PC-9 (cell line): ENCODE results near the gene MGAT1.

Experiments used
- EZH2 ChIP-seq: fragments of 200-600 bp; sonication (generic); IDR thresholded peaks from 2 replicates; pipeline ENCODE4 v1.8.0; 2017; ENCODE audit warnings: antibody characterized with exemption, low read depth
- TF ChIP-seq, protein P1 (sequence below): fragments of 200-600 bp; sonication (generic); conservative IDR thresholded peaks from 2 replicates; pipeline ENCODE4 v1.6.1; 2017; ENCODE audit warnings: mixed run types, antibody characterized with exemption, mild to moderate bottlenecking, moderate library complexity

DNA sequence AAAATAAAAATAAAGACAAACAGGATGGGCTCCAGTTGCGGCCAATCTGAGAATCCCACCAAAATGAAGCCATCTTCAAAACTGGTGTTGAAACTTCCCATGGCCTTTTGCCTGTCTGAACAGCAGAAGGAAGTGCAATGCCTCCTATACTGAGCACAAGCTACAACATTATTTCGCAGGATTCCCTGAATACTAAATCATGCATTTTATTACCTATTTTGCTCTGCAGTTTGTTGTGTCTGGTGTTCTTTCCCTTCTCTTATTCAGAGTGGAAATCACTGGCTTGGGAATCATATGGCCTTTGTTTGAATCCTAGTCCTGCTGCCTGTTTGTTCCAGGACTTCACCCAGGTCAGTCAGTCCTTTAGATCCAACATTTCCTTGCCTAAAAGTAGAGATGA, 62.6 kb downstream of the MGAT1 start, which contains the start of gene OR2Y1:
- TF ChIP-seq EZH2: no peak
- TF ChIP-seq, protein P1, sequence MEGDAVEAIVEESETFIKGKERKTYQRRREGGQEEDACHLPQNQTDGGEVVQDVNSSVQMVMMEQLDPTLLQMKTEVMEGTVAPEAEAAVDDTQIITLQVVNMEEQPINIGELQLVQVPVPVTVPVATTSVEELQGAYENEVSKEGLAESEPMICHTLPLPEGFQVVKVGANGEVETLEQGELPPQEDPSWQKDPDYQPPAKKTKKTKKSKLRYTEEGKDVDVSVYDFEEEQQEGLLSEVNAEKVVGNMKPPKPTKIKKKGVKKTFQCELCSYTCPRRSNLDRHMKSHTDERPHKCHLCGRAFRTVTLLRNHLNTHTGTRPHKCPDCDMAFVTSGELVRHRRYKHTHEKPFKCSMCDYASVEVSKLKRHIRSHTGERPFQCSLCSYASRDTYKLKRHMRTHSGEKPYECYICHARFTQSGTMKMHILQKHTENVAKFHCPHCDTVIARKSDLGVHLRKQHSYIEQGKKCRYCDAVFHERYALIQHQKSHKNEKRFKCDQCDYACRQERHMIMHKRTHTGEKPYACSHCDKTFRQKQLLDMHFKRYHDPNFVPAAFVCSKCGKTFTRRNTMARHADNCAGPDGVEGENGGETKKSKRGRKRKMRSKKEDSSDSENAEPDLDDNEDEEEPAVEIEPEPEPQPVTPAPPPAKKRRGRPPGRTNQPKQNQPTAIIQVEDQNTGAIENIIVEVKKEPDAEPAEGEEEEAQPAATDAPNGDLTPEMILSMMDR: no peak
